Stimulated activated CD4-positive, alpha-beta T cell treated with anti-CD3 and anti-CD28 coated beads, Interleukin-1b, Interleukin-23, amount 100 ng/mL, for 1 hour (primary cell): Measurements from ENCODE around the gene RYR2.

Experiments
- DNase-seq, 2 donors: peaks; one replicate each; pipeline ENCODE4 v3.0.0-alpha.2; 2020; ENCODE audit warnings: low read depth in 2 of 2

Gene RYR2

GRCh38 chr1:237671262-237671661 lies 629.3 kb downstream of the RYR2 start:
- no peak for DNase-seq

- no peak for DNase-seq
These were observed 630.0 kb downstream of the RYR2 start for GRCh38 chr1:237671935-237672334.

DNA sequence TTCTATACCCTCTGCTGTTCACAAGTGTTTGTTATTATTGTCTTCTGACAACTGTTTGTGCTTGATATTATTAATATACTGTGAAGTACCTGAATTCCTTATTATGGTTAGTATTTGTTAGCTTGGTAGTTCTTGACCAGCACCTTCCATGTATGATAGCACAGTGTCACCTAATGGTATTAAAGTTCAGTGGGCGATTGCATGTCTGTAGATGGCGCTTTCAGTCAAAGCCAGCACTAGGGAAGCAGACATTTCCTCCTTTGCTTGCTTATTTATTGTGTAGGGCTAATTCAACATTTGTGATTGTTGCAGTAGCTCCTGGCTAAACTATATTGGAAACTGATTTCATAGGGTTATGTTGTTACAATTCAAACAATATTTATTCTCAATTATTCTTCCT lies 630.8 kb downstream of the RYR2 start:
- DNase-seq = no peak

- no peak for DNase-seq
These were observed 631.6 kb downstream of the RYR2 start for GRCh38 chr1:237673631-237674030.

GRCh38 chr1:237677979-237678378 lies 636.0 kb downstream of the RYR2 start:
- no peak for DNase-seq

DNA sequence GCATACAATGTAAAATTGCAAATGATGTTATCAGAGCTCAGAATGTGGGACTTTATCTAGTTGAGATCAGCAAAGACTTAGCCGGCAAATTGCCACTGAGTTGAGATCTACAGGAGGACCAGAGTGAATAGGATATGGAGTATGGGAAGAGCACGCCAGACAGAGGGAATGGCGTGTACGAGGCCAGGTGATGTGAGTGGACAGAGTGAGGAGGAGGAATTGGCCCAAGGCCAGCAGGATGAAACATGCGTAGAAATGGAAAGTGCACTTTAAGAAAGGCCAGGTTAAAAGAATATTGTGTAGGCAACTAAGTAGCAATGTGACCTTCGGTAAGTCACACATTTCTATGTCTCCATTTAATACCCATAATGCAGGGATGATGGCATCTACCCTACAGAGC lies 637.7 kb downstream of the RYR2 start:
- no peak for DNase-seq

- no peak for DNase-seq
These were observed 639.2 kb downstream of the RYR2 start for GRCh38 chr1:237681210-237681609.

GRCh38 chr1:237684236-237684635 lies 642.3 kb downstream of the RYR2 start:
- DNase-seq = no peak

- DNase-seq = no peak
These were observed 643.6 kb downstream of the RYR2 start for GRCh38 chr1:237685551-237685950.

GRCh38 chr1:237687804-237688203 lies 645.8 kb downstream of the RYR2 start:
- no peak for DNase-seq

- no peak for DNase-seq
These were observed 648.7 kb downstream of the RYR2 start for GRCh38 chr1:237690656-237691055.

- DNase-seq = no peak
These were observed 650.3 kb downstream of the RYR2 start for GRCh38 chr1:237692255-237692654.

GRCh38 chr1:237695878-237696277 lies 653.9 kb downstream of the RYR2 start:
- no peak for DNase-seq

GRCh38 chr1:237700181-237700580 lies 658.2 kb downstream of the RYR2 start:
- DNase-seq = no peak

DNA sequence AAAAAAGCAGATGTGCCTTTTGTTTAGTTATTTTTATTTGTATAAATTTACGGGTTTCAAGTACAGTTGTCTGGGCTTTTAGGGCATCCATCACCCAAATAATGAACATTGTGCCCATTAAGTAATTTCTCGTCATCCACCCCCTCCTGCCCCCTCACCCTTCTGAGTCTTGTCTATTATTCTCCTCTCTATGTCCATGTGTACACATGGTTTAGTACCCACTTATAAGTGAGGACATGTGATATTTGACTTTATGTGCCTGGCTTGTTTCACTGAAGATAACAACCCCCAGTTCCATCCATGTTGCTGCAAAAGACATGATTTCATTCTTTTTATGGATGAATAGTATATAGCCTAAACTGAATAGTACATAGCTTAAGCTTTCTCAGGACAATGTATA lies 659.5 kb downstream of the RYR2 start:
- no peak for DNase-seq

GRCh38 chr1:237702161-237702560 lies 660.2 kb downstream of the RYR2 start:
- DNase-seq = no peak

GRCh38 chr1:237705462-237705861 lies 663.5 kb downstream of the RYR2 start:
- no peak for DNase-seq

GRCh38 chr1:237709355-237709754 lies 667.4 kb downstream of the RYR2 start:
- no peak for DNase-seq

DNA sequence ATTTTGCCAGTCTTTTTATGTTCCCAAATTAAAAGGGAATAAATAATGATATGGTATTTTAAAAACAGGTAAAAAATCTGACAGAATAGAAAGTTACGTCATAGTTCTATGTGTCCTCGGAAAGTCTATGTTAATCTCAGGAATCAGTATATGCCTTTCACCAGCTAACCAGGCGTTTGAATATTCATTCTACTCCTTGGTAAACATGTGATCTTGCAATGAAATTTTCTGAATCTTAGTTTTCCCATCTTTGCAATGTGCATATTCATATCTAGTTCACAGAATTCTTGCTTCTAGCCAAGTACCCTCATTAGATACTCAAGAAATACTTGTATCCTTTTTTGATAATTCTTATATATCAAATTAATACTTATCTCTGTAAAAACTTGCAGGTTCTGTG lies 669.3 kb downstream of the RYR2 start:
- DNase-seq = no peak

- no peak for DNase-seq
These were observed 670.1 kb downstream of the RYR2 start for GRCh38 chr1:237712082-237712481.

DNA sequence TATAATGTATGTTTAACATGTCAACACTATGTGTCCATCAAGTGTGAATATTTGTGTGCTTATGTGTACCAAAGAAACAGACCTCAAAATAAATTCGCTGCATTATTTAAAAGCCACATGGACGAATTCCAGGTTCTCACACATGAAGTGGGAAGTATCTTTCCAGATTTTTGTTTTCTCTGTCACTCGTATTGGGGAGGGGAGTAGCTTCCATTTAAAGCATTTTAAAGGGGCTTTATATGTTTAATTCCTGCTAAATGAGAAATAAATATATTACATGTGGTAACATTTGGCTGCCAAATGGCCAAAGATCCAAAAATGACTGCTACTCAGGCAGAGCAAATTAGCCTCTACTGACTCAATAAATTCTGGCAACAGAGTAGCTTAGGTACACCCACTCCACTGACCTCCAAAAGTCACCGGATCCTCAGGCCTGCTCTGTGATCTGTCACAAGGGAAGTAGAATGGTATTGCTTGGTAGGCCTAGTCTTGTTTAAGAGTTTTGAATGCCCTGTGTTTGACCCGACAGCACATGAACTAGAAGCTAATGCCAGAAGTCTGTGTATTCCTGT lies 670.7 kb downstream of the RYR2 start:
- no peak for DNase-seq

- no peak for DNase-seq
These were observed 671.9 kb downstream of the RYR2 start for GRCh38 chr1:237713916-237714315.

DNA sequence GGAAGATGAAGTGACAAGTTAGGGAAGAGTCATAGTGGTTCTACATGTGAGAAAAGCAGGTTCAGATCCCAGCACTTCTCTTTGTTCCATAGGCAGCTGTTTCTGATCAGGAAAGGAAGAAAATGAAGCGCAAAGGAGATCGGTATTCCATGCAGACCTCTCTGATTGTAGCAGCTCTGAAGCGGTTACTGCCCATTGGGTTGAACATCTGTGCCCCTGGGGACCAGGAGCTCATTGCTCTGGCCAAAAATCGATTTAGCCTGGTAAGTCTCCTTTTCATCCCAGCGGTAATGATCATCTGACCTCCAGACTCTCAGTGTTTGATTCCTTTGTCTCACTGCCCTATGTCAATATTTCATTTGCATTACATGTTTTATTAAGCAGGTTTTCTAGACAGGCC lies 675.1 kb downstream of the RYR2 start:
- no peak for DNase-seq

DNA sequence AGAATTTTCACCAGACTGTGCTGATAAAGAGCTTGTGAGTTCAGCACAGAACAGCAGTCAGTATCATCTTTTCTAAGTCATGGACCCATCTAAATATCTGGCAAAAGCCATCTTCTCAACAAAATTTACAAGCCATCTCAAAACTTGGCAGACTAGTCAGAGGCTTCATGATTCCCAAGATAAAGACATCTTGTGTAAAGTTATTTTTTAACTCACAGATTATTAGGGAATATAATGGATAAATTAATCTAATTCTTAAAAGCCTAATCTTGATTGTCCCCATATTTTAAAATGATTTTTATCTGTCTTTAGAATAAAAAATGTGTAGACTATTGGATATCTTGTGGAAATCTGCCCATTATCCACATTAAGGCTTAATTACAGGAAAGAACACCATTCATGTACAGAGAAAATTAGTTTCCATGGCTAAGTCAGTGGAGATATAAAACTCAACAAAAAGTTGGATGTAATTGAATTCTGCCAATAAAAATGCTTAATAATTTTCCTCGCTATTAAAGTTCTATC lies 688.9 kb downstream of the RYR2 start:
- no peak for DNase-seq
